Activated naive CD4-positive, alpha-beta T cell treated with anti-CD3 and anti-CD28 coated beads, Interleukin-2, amount 50 U/mL, for 24 hours (primary cell): ENCODE measurements around the gene TMEM134.
"Not testable (repeated sequence)": the region's sequence is repeated elsewhere in the genome, so short reads cannot be mapped to it uniquely, and the experiment has no call there.

Experiments used
- H3K27ac Mint-ChIP-seq: one replicate; pipeline ENCODE4 v1.8.0; 2021; ENCODE audit warnings: mild to moderate bottlenecking, mixed read lengths
- H3K27me3 Mint-ChIP-seq: one replicate; pipeline ENCODE4 v1.8.0; 2021; ENCODE audit warnings: mixed read lengths
- H3K36me3 Mint-ChIP-seq: one replicate; pipeline ENCODE4 v1.8.0; 2021; ENCODE audit warnings: mixed read lengths
- H3K4me1 Mint-ChIP-seq: one replicate; pipeline ENCODE4 v1.8.0; 2021; ENCODE audit warnings: mixed read lengths
- H3K4me3 Mint-ChIP-seq: one replicate; pipeline ENCODE4 v1.8.0; 2021; ENCODE audit warnings: mild to moderate bottlenecking, mixed read lengths
- H3K9me3 Mint-ChIP-seq: one replicate; pipeline ENCODE4 v1.8.0; 2021; ENCODE audit warnings: mixed read lengths

Gene TMEM134

GRCh38 chr11:67468759-67469507, at the start of gene TMEM134:
Gene TMEM134 (minus strand): TSS chr11:67469251. CDS start chr11:67469192, 59 bp downstream.
- no peaks in the 10 kb centered on the region for H3K27me3 Mint-ChIP-seq
- no peaks in the 10 kb centered on the region for H3K36me3 Mint-ChIP-seq
- peak within 1 kb of the TSS; percentile 92 for H3K27ac Mint-ChIP-seq
- H3K4me1 Mint-ChIP-seq: peaks cover 30% of the 10 kb centered on the region
- no peaks in the 10 kb centered on the region for H3K9me3 Mint-ChIP-seq
- peak within 1 kb of the TSS; percentile 92 for H3K4me3 Mint-ChIP-seq

GRCh38 chr11:67517784-67518552, 48.9 kb upstream of the TMEM134 start:
- H3K4me3 Mint-ChIP-seq: no peak overlapping the region
- H3K27me3 Mint-ChIP-seq: no peaks in the 10 kb centered on the region
- no peaks in the 10 kb centered on the region for H3K4me1 Mint-ChIP-seq
- no peaks in the 10 kb centered on the region for H3K9me3 Mint-ChIP-seq
- no peak overlapping the region for H3K27ac Mint-ChIP-seq
- H3K36me3 Mint-ChIP-seq: no peaks in the 10 kb centered on the region

GRCh38 chr11:67516806-67517205, 47.8 kb upstream of the TMEM134 start:
- H3K9me3 Mint-ChIP-seq: no peaks in the 10 kb centered on the region
- H3K4me3 Mint-ChIP-seq: no peak overlapping the region
- H3K4me1 Mint-ChIP-seq: no peaks in the 10 kb centered on the region
- H3K27me3 Mint-ChIP-seq: no peaks in the 10 kb centered on the region
- H3K27ac Mint-ChIP-seq: no peak overlapping the region
- H3K36me3 Mint-ChIP-seq: no peaks in the 10 kb centered on the region

GRCh38 chr11:67514116-67514515, 45.1 kb upstream of the TMEM134 start:
- H3K27ac Mint-ChIP-seq: no peak overlapping the region
- H3K9me3 Mint-ChIP-seq: no peaks in the 10 kb centered on the region
- peaks cover 2% of the 10 kb centered on the region for H3K4me1 Mint-ChIP-seq
- H3K27me3 Mint-ChIP-seq: peaks cover 1% of the 10 kb centered on the region
- no peak overlapping the region for H3K4me3 Mint-ChIP-seq
- H3K36me3 Mint-ChIP-seq: no peaks in the 10 kb centered on the region

- H3K27me3 Mint-ChIP-seq, H3K36me3 Mint-ChIP-seq, H3K27ac Mint-ChIP-seq, H3K4me3 Mint-ChIP-seq, H3K9me3 Mint-ChIP-seq: not testable (repeated sequence)
- peaks cover 14% of the 10 kb centered on the region for H3K4me1 Mint-ChIP-seq
Observed at GRCh38 chr11:67511558-67511957, 42.5 kb upstream of the TMEM134 start.

GRCh38 chr11:67510023-67510345, 40.9 kb upstream of the TMEM134 start:
- H3K27ac Mint-ChIP-seq: peak overlapping the region; percentile 62
- no peak overlapping the region for H3K4me3 Mint-ChIP-seq
- peaks cover 1% of the 10 kb centered on the region for H3K27me3 Mint-ChIP-seq
- H3K4me1 Mint-ChIP-seq: peaks cover 26% of the 10 kb centered on the region
- H3K36me3 Mint-ChIP-seq: no peaks in the 10 kb centered on the region
- H3K9me3 Mint-ChIP-seq: no peaks in the 10 kb centered on the region

GRCh38 chr11:67508486-67509121, 39.6 kb upstream of the TMEM134 start:
- H3K9me3 Mint-ChIP-seq: no peaks in the 10 kb centered on the region
- peaks cover 26% of the 10 kb centered on the region for H3K4me1 Mint-ChIP-seq
- H3K27me3 Mint-ChIP-seq: peaks cover 1% of the 10 kb centered on the region
- peak overlapping the region; percentile 92 for H3K27ac Mint-ChIP-seq
- peak overlapping the region; percentile 91 for H3K4me3 Mint-ChIP-seq
- H3K36me3 Mint-ChIP-seq: no peaks in the 10 kb centered on the region

GRCh38 chr11:67507864-67508485, 38.9 kb upstream of the TMEM134 start, which contains the start of gene CDK2AP2:
Gene CDK2AP2 (minus strand): TSS chr11:67508162. CDS start chr11:67508082, 80 bp downstream.
- peaks cover 1% of the 10 kb centered on the region for H3K27me3 Mint-ChIP-seq
- H3K36me3 Mint-ChIP-seq: no peaks in the 10 kb centered on the region
- no peaks in the 10 kb centered on the region for H3K9me3 Mint-ChIP-seq

GRCh38 chr11:67507242-67507863, 38.3 kb upstream of the TMEM134 start:
- peaks cover 1% of the 10 kb centered on the region for H3K27me3 Mint-ChIP-seq
- no peaks in the 10 kb centered on the region for H3K36me3 Mint-ChIP-seq
- peaks cover 36% of the 10 kb centered on the region for H3K4me1 Mint-ChIP-seq
- peak overlapping the region; percentile 91 for H3K4me3 Mint-ChIP-seq
- peak overlapping the region; percentile 92 for H3K27ac Mint-ChIP-seq
- H3K9me3 Mint-ChIP-seq: no peaks in the 10 kb centered on the region

More at GRCh38 chr11:67507864-67508485, 38.9 kb upstream of the TMEM134 start, which contains the start of gene CDK2AP2:
- peaks cover 32% of the 10 kb centered on the region for H3K4me1 Mint-ChIP-seq
- H3K4me3 Mint-ChIP-seq: peak within 1 kb of the TSS; percentile 91
- H3K27ac Mint-ChIP-seq: peak within 1 kb of the TSS; percentile 92

GRCh38 chr11:67506426-67507051, 37.5 kb upstream of the TMEM134 start:
- Mint-ChIP-seq H3K27ac (peak overlapping the region; percentile 86), H3K4me3 (peak overlapping the region; percentile 91), H3K27me3 (peaks cover 1% of the 10 kb centered on the region), H3K36me3 (no peaks in the 10 kb centered on the region), H3K9me3 (no peaks in the 10 kb centered on the region), H3K4me1 (peaks cover 36% of the 10 kb centered on the region)

- Mint-ChIP-seq H3K36me3 (peaks cover 4% of the 10 kb centered on the region), H3K9me3 (no peaks in the 10 kb centered on the region), H3K27ac (peak overlapping the region; percentile 87)
Observed at GRCh38 chr11:67505605-67506396, 36.8 kb upstream of the TMEM134 start.

GRCh38 chr11:67504950-67505581, 36.0 kb upstream of the TMEM134 start, which contains the start of gene PITPNM1:
Gene PITPNM1 (minus strand): TSS chr11:67505363. CDS start chr11:67504180, 1,183 bp downstream.
- Mint-ChIP-seq H3K36me3 (peaks cover 7% of the 10 kb centered on the region), H3K4me3 (peak within 1 kb of the TSS; percentile 91), H3K9me3 (no peaks in the 10 kb centered on the region), H3K27ac (peak within 1 kb of the TSS; percentile 87), H3K4me1 (peaks cover 46% of the 10 kb centered on the region), H3K27me3 (no peaks in the 10 kb centered on the region)

More at GRCh38 chr11:67505605-67506396, 36.8 kb upstream of the TMEM134 start:
- Mint-ChIP-seq H3K27me3 (peaks cover 1% of the 10 kb centered on the region), H3K4me3 (peak overlapping the region; percentile 91), H3K4me1 (peaks cover 42% of the 10 kb centered on the region)

GRCh38 chr11:67504005-67504949, 35.2 kb upstream of the TMEM134 start:
- H3K4me1 Mint-ChIP-seq: peaks cover 45% of the 10 kb centered on the region
- peak overlapping the region; percentile 88 for H3K4me3 Mint-ChIP-seq
- peak overlapping the region; percentile 59 for H3K27ac Mint-ChIP-seq
- H3K9me3 Mint-ChIP-seq: no peaks in the 10 kb centered on the region
- H3K27me3 Mint-ChIP-seq: no peaks in the 10 kb centered on the region
- peaks cover 9% of the 10 kb centered on the region for H3K36me3 Mint-ChIP-seq
